H9 (cell line): ENCODE measurements around the gene BRCA2. TPM values are rescaled to one million over a fixed set of nuclear protein-coding genes. Genes with fewer than 3 reads are reported as not detected.

Experiments used
- DNase-seq: peaks from one replicate; pipeline ENCODE4 v3.0.0-alpha.2; 2017
- H2AFZ ChIP-seq: one replicate; pipeline ENCODE4 v1.6.1; 2013; ENCODE audit warnings: mild to moderate bottlenecking, low read length, control low read depth, moderate library complexity
- H2AK5ac ChIP-seq: 2 replicates; pipeline ENCODE4 v1.6.1; 2013; ENCODE audit warnings: low read length, control low read depth, mixed read lengths; ENCODE audit not compliant: insufficient read length
- H2BK120ac ChIP-seq: one replicate; pipeline ENCODE4 v1.6.1; 2013; ENCODE audit warnings: low read depth, mild to moderate bottlenecking, low read length, control low read depth, inconsistent platforms; ENCODE audit not compliant: poor library complexity, severe bottlenecking
- H2BK12ac ChIP-seq: 2 replicates; pipeline ENCODE4 v1.6.1; 2013; ENCODE audit warnings: low read length, control low read depth, mixed read lengths, low read depth; ENCODE audit not compliant: insufficient read length
- H2BK15ac ChIP-seq: 2 replicates; pipeline ENCODE4 v1.6.1; 2013; ENCODE audit warnings: low read depth, low read length, control low read depth
- H2BK20ac ChIP-seq: one replicate; pipeline ENCODE4 v1.6.1; 2013; ENCODE audit warnings: low read depth, mild to moderate bottlenecking, low read length, control low read depth, inconsistent platforms; ENCODE audit not compliant: poor library complexity, severe bottlenecking
- H2BK5ac ChIP-seq: 2 replicates; pipeline ENCODE4 v1.6.1; 2013; ENCODE audit warnings: low read length, control low read depth, mixed read lengths; ENCODE audit not compliant: insufficient read length
- H3K14ac ChIP-seq: 2 replicates; pipeline ENCODE4 v1.6.1; 2013; ENCODE audit warnings: low read length, control low read depth; ENCODE audit not compliant: insufficient read depth
- H3K18ac ChIP-seq: 2 replicates; pipeline ENCODE4 v1.6.1; 2013; ENCODE audit warnings: low read depth, mild to moderate bottlenecking, mixed read lengths, low read length, control low read depth; ENCODE audit not compliant: insufficient read length
- H3K23ac ChIP-seq: 2 replicates; pipeline ENCODE4 v1.6.1; 2013; ENCODE audit warnings: low read length, control low read depth, mixed read lengths, low read depth; ENCODE audit not compliant: insufficient read length
- H3K23me2 ChIP-seq: 2 replicates; pipeline ENCODE4 v1.6.1; 2013; ENCODE audit warnings: low read depth, mild to moderate bottlenecking, mixed read lengths, low read length, control low read depth; ENCODE audit not compliant: insufficient read length, poor library complexity, severe bottlenecking
- H3K27ac ChIP-seq: 2 replicates; pipeline ENCODE4 v1.5.1; 2013; ENCODE audit warnings: low read length, control low read depth, mixed read lengths, low read depth; ENCODE audit not compliant: insufficient read length
- H3K27me3 ChIP-seq: 2 replicates; pipeline ENCODE4 v1.6.1; 2013; ENCODE audit warnings: low read length, control low read depth, inconsistent platforms; ENCODE audit not compliant: insufficient read depth
- H3K4ac ChIP-seq: 2 replicates; pipeline ENCODE4 v1.6.1; 2013; ENCODE audit warnings: low read depth, mild to moderate bottlenecking, control low read depth, inconsistent platforms, low read length, moderate library complexity
- H3K4me1 ChIP-seq: 2 replicates; pipeline ENCODE4 v1.6.1; 2013; ENCODE audit warnings: low read length, control low read depth, inconsistent platforms; ENCODE audit not compliant: insufficient read depth
- H3K4me2 ChIP-seq: 2 replicates; pipeline ENCODE4 v1.6.1; 2013; ENCODE audit warnings: low read length, control low read depth, mixed read lengths; ENCODE audit not compliant: insufficient read length, insufficient read depth
- H3K56ac ChIP-seq: 2 replicates; pipeline ENCODE4 v1.6.1; 2013; ENCODE audit warnings: low read depth, mild to moderate bottlenecking, mixed read lengths, low read length, control low read depth; ENCODE audit not compliant: insufficient read length
- H3K79me1 ChIP-seq: 2 replicates; pipeline ENCODE4 v1.6.1; 2013; ENCODE audit warnings: low read depth, mild to moderate bottlenecking, moderate library complexity, low read length, control low read depth, inconsistent platforms; ENCODE audit not compliant: insufficient read depth, poor library complexity, severe bottlenecking
- H3K79me2 ChIP-seq: 2 replicates; pipeline ENCODE4 v1.6.1; 2013; ENCODE audit warnings: low read length, control low read depth, inconsistent platforms; ENCODE audit not compliant: insufficient read depth
- H3K9ac ChIP-seq: 2 replicates; pipeline ENCODE4 v1.6.1; 2013; ENCODE audit warnings: low read length, control low read depth, mixed read lengths; ENCODE audit not compliant: insufficient read length; ENCODE audit errors: extremely low read depth
- H3K9me3 ChIP-seq: one replicate; pipeline ENCODE4 v1.6.1; 2013; ENCODE audit warnings: low read depth, low read length, inconsistent platforms; ENCODE audit not compliant: control insufficient read depth
- H3T11ph ChIP-seq: one replicate; pipeline ENCODE4 v1.6.1; 2013; ENCODE audit warnings: mild to moderate bottlenecking, low read length, control low read depth, inconsistent platforms
- H4K20me1 ChIP-seq: one replicate; pipeline ENCODE4 v1.6.1; 2013; ENCODE audit not compliant: control insufficient read depth, insufficient read length, insufficient read depth
- H4K5ac ChIP-seq: 2 replicates; pipeline ENCODE4 v1.6.1; 2013; ENCODE audit warnings: low read depth, mild to moderate bottlenecking, mixed read lengths, low read length, control low read depth; ENCODE audit not compliant: insufficient read length
- H4K8ac ChIP-seq: replicated peaks from 2 replicates; pipeline ENCODE4 v1.6.1; 2013; ENCODE audit warnings: low read length, control low read depth, mixed read lengths, low read depth; ENCODE audit not compliant: insufficient read length
- H4K91ac ChIP-seq: 2 replicates; pipeline ENCODE4 v1.6.1; 2013; ENCODE audit warnings: low read depth, mild to moderate bottlenecking, moderate library complexity, mixed read lengths, low read length, control low read depth; ENCODE audit not compliant: insufficient read length
- H3K27ac Mint-ChIP-seq, 3 experiments: 2 replicates in 2 of 3; 3 replicates in 1 of 3; pipeline ENCODE4 v1.8.0; 2020 to 2021; ENCODE audit warnings: mixed read lengths in 3 of 3, mild to moderate bottlenecking in 1 of 3, moderate library complexity in 1 of 3
- H3K27me3 Mint-ChIP-seq: 2 replicates; pipeline ENCODE4 v1.8.0; 2021; ENCODE audit warnings: low read depth, mild to moderate bottlenecking, moderate library complexity, mixed read lengths
- H3K36me3 Mint-ChIP-seq, 3 experiments: 2 replicates in 2 of 3; 3 replicates in 1 of 3; pipeline ENCODE4 v1.8.0; 2020 to 2021; ENCODE audit warnings: low read depth in 3 of 3, mixed read lengths in 3 of 3; ENCODE audit not compliant: insufficient read depth in 1 of 3
- H3K4me1 Mint-ChIP-seq, 2 experiments: 2 replicates each; pipeline ENCODE4 v1.8.0; 2020; ENCODE audit warnings: mixed read lengths in 2 of 2
- H3K4me3 Mint-ChIP-seq, 2 experiments: 2 replicates in 1 of 2; 3 replicates in 1 of 2; pipeline ENCODE4 v1.8.0; 2020 to 2021; ENCODE audit warnings: mild to moderate bottlenecking in 2 of 2, mixed read lengths in 2 of 2, moderate library complexity in 1 of 2
- H3K9me3 Mint-ChIP-seq, 2 experiments: 2 replicates in 1 of 2; 3 replicates in 1 of 2; pipeline ENCODE4 v1.8.0; 2020; ENCODE audit warnings: mild to moderate bottlenecking in 2 of 2, mixed read lengths in 2 of 2, moderate library complexity in 1 of 2
- WGBS: extraction: QIAGEN DNeasy Blood & Tissue Kit; methylation state at CpG from one replicate; pipeline ENCODE4 v1.1.7; 2013; ENCODE audit warnings: missing lambda C conversion rate, low lambda C conversion rate, mixed read lengths; ENCODE audit not compliant: insufficient read length; ENCODE audit errors: extremely low coverage; 5-methylcytosine and 5-hydroxymethylcytosine counted together
- total RNA-seq: library from RNA; stranded (reverse); gene quantifications from 2 replicates; pipeline ENCODE4 v1.2.1, GENCODE V29; 2021
- TF ChIP-seq, protein P1 (sequence below): fragments of 200-600 bp; sonication (generic); conservative IDR thresholded peaks from 3 replicates; pipeline ENCODE4 v1.8.0; 2021; ENCODE audit warnings: antibody characterized with exemption, mild to moderate bottlenecking

Gene BRCA2
- total RNA-seq, 1 experiment from 2014 or later = 17.0 TPM

DNA sequence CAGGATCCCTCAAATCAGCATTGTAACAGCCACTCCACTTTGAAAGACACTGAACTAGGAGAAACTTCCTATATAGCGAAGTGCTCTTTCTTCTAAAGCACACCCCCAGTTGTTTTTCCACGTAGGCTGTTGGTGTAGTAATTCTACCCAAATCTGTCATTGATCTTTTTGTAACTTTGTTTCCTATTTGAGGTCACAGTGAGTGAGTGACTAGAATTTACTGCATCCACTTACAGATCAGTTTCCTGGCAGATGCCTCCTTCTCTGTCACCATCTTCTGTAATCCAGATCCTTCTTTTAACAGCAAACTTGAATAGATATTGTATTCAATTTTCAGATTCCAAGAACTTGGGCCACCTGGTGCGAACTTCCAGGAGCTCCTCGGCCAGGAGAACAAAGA is 15.4 kb upstream of the BRCA2 start:
- no peak overlapping the region for H3K4ac ChIP-seq
- H3K27ac Mint-ChIP-seq = no peak overlapping the region
- no peak overlapping the region for H2AK5ac ChIP-seq
- H3K4me3 Mint-ChIP-seq = no peak overlapping the region
- no peaks in the 10 kb centered on the region for H3K4me1 ChIP-seq
- H4K20me1 ChIP-seq = no peaks in the 10 kb centered on the region
- no peaks in the 10 kb centered on the region for H3K9me3 Mint-ChIP-seq
- no peaks in the 10 kb centered on the region for H3K79me2 ChIP-seq
- no peak overlapping the region for H2AFZ ChIP-seq
- no peak overlapping the region for H4K91ac ChIP-seq
- no peak overlapping the region for H2BK12ac ChIP-seq
- H4K8ac ChIP-seq = no peak overlapping the region
- H2BK15ac ChIP-seq = no peak overlapping the region
- H2BK120ac ChIP-seq = no peak overlapping the region
- H2BK5ac ChIP-seq = no peak overlapping the region
- H3K9me3 ChIP-seq = no peaks in the 10 kb centered on the region
- H4K5ac ChIP-seq = no peak overlapping the region
- H3K27ac ChIP-seq = no peak overlapping the region
- H2BK20ac ChIP-seq = no peak overlapping the region
- H3K4me2 ChIP-seq = no peak overlapping the region
- no peak overlapping the region for H3K18ac ChIP-seq
- H3K79me1 ChIP-seq = no peaks in the 10 kb centered on the region
- no peaks in the 10 kb centered on the region; the same call in 1 of the 2 replicates for H3K27me3 Mint-ChIP-seq
- H3K27me3 ChIP-seq = no peaks in the 10 kb centered on the region
- no peaks in the 10 kb centered on the region for H3K23me2 ChIP-seq
- no peak for DNase-seq
- H3K9ac ChIP-seq = no peak overlapping the region
- H3K23ac ChIP-seq = no peak overlapping the region
- H3T11ph ChIP-seq = no peak overlapping the region
- no peak overlapping the region for H3K14ac ChIP-seq
- H3K56ac ChIP-seq = no peak overlapping the region
- TF ChIP-seq, protein P1, sequence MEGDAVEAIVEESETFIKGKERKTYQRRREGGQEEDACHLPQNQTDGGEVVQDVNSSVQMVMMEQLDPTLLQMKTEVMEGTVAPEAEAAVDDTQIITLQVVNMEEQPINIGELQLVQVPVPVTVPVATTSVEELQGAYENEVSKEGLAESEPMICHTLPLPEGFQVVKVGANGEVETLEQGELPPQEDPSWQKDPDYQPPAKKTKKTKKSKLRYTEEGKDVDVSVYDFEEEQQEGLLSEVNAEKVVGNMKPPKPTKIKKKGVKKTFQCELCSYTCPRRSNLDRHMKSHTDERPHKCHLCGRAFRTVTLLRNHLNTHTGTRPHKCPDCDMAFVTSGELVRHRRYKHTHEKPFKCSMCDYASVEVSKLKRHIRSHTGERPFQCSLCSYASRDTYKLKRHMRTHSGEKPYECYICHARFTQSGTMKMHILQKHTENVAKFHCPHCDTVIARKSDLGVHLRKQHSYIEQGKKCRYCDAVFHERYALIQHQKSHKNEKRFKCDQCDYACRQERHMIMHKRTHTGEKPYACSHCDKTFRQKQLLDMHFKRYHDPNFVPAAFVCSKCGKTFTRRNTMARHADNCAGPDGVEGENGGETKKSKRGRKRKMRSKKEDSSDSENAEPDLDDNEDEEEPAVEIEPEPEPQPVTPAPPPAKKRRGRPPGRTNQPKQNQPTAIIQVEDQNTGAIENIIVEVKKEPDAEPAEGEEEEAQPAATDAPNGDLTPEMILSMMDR = no peak
- H3K36me3 Mint-ChIP-seq = no peaks in the 10 kb centered on the region
- H3K4me1 Mint-ChIP-seq = no peaks in the 10 kb centered on the region
- WGBS = no CpG with 5 or more reads among the region's 4 CpGs
